K562 (cell line): ENCODE measurements around the gene ADAMTSL2. TPM values are rescaled to one million over a fixed set of nuclear protein-coding genes. Genes with fewer than 3 reads are reported as not detected.

Source experiments
- BCLAF1 ChIP-seq, 2 experiments: fragments of 450-650 bp in 1 of 2; IDR thresholded peaks; 2 replicates each; pipeline ENCODE4 v1.6.1; 2011 to 2017; ENCODE audit warnings: low read depth in 2 of 2, antibody characterized with exemption in 1 of 2, borderline replicate concordance in 1 of 2, low read length in 1 of 2, mild to moderate bottlenecking in 1 of 2, mixed read lengths in 1 of 2; ENCODE audit not compliant: control insufficient read depth in 1 of 2
- CTCFL ChIP-seq: IDR thresholded peaks from 2 replicates; pipeline ENCODE4 v1.6.1; 2011; ENCODE audit warnings: borderline replicate concordance, low read depth, mild to moderate bottlenecking, moderate library complexity, low read length; ENCODE audit not compliant: insufficient read depth, poor library complexity, severe bottlenecking
- L3MBTL2 ChIP-seq: fragments of 450-650 bp; IDR thresholded peaks from 2 replicates; pipeline ENCODE4 v1.6.1; 2016; ENCODE audit warnings: mild to moderate bottlenecking, moderate library complexity
- MTA1 ChIP-seq: fragments of 450-650 bp; IDR thresholded peaks from 2 replicates; pipeline ENCODE4 v1.6.1; 2017; ENCODE audit warnings: borderline replicate concordance
- NCOA1 ChIP-seq: fragments of 450-650 bp; IDR thresholded peaks from 2 replicates; pipeline ENCODE4 v1.6.1; 2016; ENCODE audit warnings: low read depth
- STAG1 ChIP-seq: sonication (generic); formaldehyde crosslinking; IDR thresholded peaks from 2 replicates; pipeline ENCODE4 v1.5.0; 2020; ENCODE audit warnings: missing genetic modification reagents, borderline replicate concordance
- TEAD4 ChIP-seq, 2 experiments: sonication (generic) in 1 of 2; formaldehyde crosslinking in 1 of 2; IDR thresholded peaks; 2 replicates each; pipeline versions ENCODE4 v1.6.1 to v1.8.0; 2012 to 2022; ENCODE audit warnings: borderline replicate concordance in 1 of 2, inconsistent platforms in 1 of 2, low read length in 1 of 2, mild to moderate bottlenecking in 1 of 2, missing genetic modification reagents in 1 of 2
- U2AF2 ChIP-seq: fragments of 200-400 bp; formaldehyde crosslinking; optimal IDR thresholded peaks from 2 replicates; pipeline ENCODE3; 2017; ENCODE audit warnings: low read depth, mild to moderate bottlenecking, low read length
- XRCC5 ChIP-seq: fragments of 200-400 bp; formaldehyde crosslinking; IDR thresholded peaks from 2 replicates; pipeline ENCODE4 v1.6.1; 2017; ENCODE audit warnings: low read depth, mild to moderate bottlenecking, low read length
- polyA plus RNA-seq, 8 experiments: library from polyadenylated mRNA; depleted of rRNA in 4 of 8; stranded (reverse) in 5 of 8; unstranded in 3 of 8; fragments of >200 nt; fragmentation: Nextera tagmentation in 2 of 8; fragmentation: Illumina TruSeq in 1 of 8; extraction: Ambion mirVana in 2 of 8; extraction: Trizol in 1 of 8; gene quantifications; 2 replicates each; pipeline versions ENCODE4 v1.2.1 to v1.2.3, GENCODE V29; 2011 to 2014; ENCODE audit warnings: inconsistent platforms in 1 of 8, missing spikeins in 1 of 8
- total RNA-seq, 7 experiments: library from RNA; depleted of rRNA in 6 of 7; stranded (reverse); fragments of >200 nt in 6 of 7; fragmentation: Illumina TruSeq in 2 of 7; extraction: Trizol in 2 of 7; gene quantifications; 2 replicates each; pipeline versions ENCODE4 v1.2.1 to v1.2.3, GENCODE V29; 2011 to 2021; ENCODE audit warnings: low replicate concordance in 1 of 7

Gene ADAMTSL2
- total and polyA plus RNA-seq, 9 of the 15 experiments (the other 6 are each of a cell fraction or from before 2014, with no cell fraction given) = 0.04 TPM; not detected in 8

- TF ChIP-seq MTA1 (no peak), TEAD4 (IDR thresholded peaks at IDR 0.05; ENCODE audit: low read length) (peak; percentile 50; the same call in 1 of the 2 replicates), TEAD4 (CRISPR knock-in tag; IDR thresholded peaks at IDR 0.05; ENCODE audit: borderline replicate concordance) (0 out of 2 replicates have a peak, but pooled peaks have one; percentile 35), L3MBTL2 (peak; percentile 26; the same call in 1 of the 2 replicates), XRCC5 (no peak), CTCFL (no peak), U2AF2 (no peak), NCOA1 (no peak), BCLAF1 (IDR thresholded peaks at IDR 0.05; ENCODE audit: borderline replicate concordance in 1 of 2, control insufficient read depth in 1 of 2, low read depth in 2 of 2, low read length in 1 of 2) (no peak), STAG1 (CRISPR knock-in tag) (no peak)
Measured at GRCh38 chr9:133506653-133507038, 27.9 kb upstream of the ADAMTSL2 start (continued).
